H1 (cell line): Measurements from ENCODE around the gene PTDSS2.

Source experiments
- CHD1 ChIP-seq: IDR thresholded peaks from 2 replicates; pipeline ENCODE4 v1.6.1; 2012; ENCODE audit warnings: low read depth, low read length, improper control_type of control experiment
- CTCF ChIP-seq, 3 experiments: IDR thresholded peaks; 1 replicate in 2 of 3; 2 replicates in 1 of 3; pipeline versions ENCODE4 v1.5.1 to v1.6.1; 2011; ENCODE audit warnings: low read length in 3 of 3, mild to moderate bottlenecking in 3 of 3, inconsistent platforms in 2 of 3, low read depth in 1 of 3, moderate library complexity in 1 of 3; ENCODE audit not compliant: insufficient read depth in 1 of 3; ENCODE audit errors: control extremely low read depth in 1 of 3
- EP300 ChIP-seq, 2 experiments: IDR thresholded peaks; 1 replicate in 1 of 2; 2 replicates in 1 of 2; pipeline ENCODE4 v1.6.1; 2011 to 2012; ENCODE audit warnings: low read depth in 2 of 2, low read length in 2 of 2, mild to moderate bottlenecking in 2 of 2, borderline replicate concordance in 1 of 2, inconsistent platforms in 1 of 2, moderate library complexity in 1 of 2
- GABPA ChIP-seq: IDR thresholded peaks from 2 replicates; pipeline ENCODE4 v1.6.1; 2011; ENCODE audit warnings: mild to moderate bottlenecking, low read length, moderate library complexity, borderline replicate concordance; ENCODE audit not compliant: insufficient read depth
- HDAC2 ChIP-seq, 2 experiments: fragments of 300-600 bp in 1 of 2; sonication (generic) in 1 of 2; IDR thresholded peaks; 2 replicates each; pipeline ENCODE4 v1.6.1; 2011 to 2012; ENCODE audit warnings: low read depth in 2 of 2, low read length in 2 of 2, mild to moderate bottlenecking in 2 of 2, moderate library complexity in 2 of 2, borderline replicate concordance in 1 of 2, inconsistent platforms in 1 of 2
- KDM5A ChIP-seq: fragments of 200-600 bp; IDR thresholded peaks from 2 replicates; pipeline ENCODE4 v1.7.1; 2012; ENCODE audit warnings: mild to moderate bottlenecking, low read length, inconsistent platforms, mixed read lengths
- MAX ChIP-seq: IDR thresholded peaks from 2 replicates; pipeline ENCODE4 v1.6.1; 2012; ENCODE audit warnings: inconsistent platforms
- NRF1 ChIP-seq: IDR thresholded peaks from 2 replicates; pipeline ENCODE4 v1.6.1; 2011; ENCODE audit warnings: mild to moderate bottlenecking, low read depth, low read length, improper control_type of control experiment
- POLR2AphosphoS5 ChIP-seq: IDR thresholded peaks from 2 replicates; pipeline ENCODE4 v1.6.1; 2011; ENCODE audit warnings: low read depth, low read length
- RNF2 ChIP-seq: fragments of 200-900, 300-1000 bp; sonication (generic); IDR thresholded peaks from 2 replicates; pipeline ENCODE4 v1.7.1; 2016; ENCODE audit warnings: borderline replicate concordance, low read depth, mild to moderate bottlenecking, antibody characterized with exemption, low read length; ENCODE audit not compliant: poor library complexity, severe bottlenecking; ENCODE audit errors: missing control alignments
- TAF1 ChIP-seq: IDR thresholded peaks from 2 replicates; pipeline ENCODE4 v1.6.1; 2011; ENCODE audit warnings: mild to moderate bottlenecking, low read depth, low read length
- TBP ChIP-seq: IDR thresholded peaks from 2 replicates; pipeline ENCODE4 v1.6.1; 2011; ENCODE audit warnings: low read depth, low read length, improper control_type of control experiment

GRCh38 chr11:424232-424631 is 25.8 kb upstream of the PTDSS2 start:
- TF ChIP-seq EP300 (IDR thresholded peaks at IDR 0.05; ENCODE audit: borderline replicate concordance in 1 of 2, low read depth in 2 of 2, low read length in 2 of 2) (no peak), NRF1 (no peak), TAF1 (no peak), CTCF (IDR thresholded peaks at IDR 0.05; ENCODE audit: control extremely low read depth in 1 of 3, insufficient read depth in 1 of 3, low read depth in 1 of 3, low read length in 3 of 3) (no peak), GABPA (no peak), MAX (no peak), CHD1 (no peak), TBP (no peak), RNF2 (no peak), POLR2AphosphoS5 (no peak), KDM5A (no peak), HDAC2 (IDR thresholded peaks at IDR 0.05; ENCODE audit: borderline replicate concordance in 1 of 2, low read depth in 2 of 2, low read length in 2 of 2) (no peak)
